Esophagus squamous epithelium (tissue), 5 donors: ENCODE results near the gene EIF4G1. TPM values are rescaled to one million over a fixed set of nuclear protein-coding genes. Genes with fewer than 3 reads are reported as not detected.

Experiments used
- DNase-seq: peaks from one replicate; lab custom pipeline; 2025; lab: John Stamatoyannopoulos, UW
- H3K27ac ChIP-seq, 4 donors: fragments of 200-600 bp; sonication (generic); one replicate each; pipeline ENCODE4 v1.5.1; 2016 to 2019; ENCODE audit warnings: mild to moderate bottlenecking in 1 of 4
- H3K27me3 ChIP-seq, 4 donors: fragments of 200-600 bp; sonication (generic); 1 replicate in 3 of 4; 2 replicates in 1 of 4; pipeline versions ENCODE4 v1.5.1 to v1.6.0; 2017 to 2021; ENCODE audit warnings: antibody characterized with exemption in 1 of 4
- H3K36me3 ChIP-seq, 3 donors: fragments of 200-600 bp; sonication (generic); one replicate each; pipeline ENCODE4 v1.5.1; 2016 to 2019
- H3K4me1 ChIP-seq, 3 donors: fragments of 200-600 bp; sonication (generic); one replicate each; pipeline ENCODE4 v1.5.1; 2017 to 2019
- H3K4me3 ChIP-seq, 4 donors: fragments of 200-600 bp; sonication (generic); 1 replicate in 3 of 4; 2 replicates in 1 of 4; pipeline ENCODE4 v1.5.1; 2016 to 2019; ENCODE audit warnings: mild to moderate bottlenecking in 2 of 4, moderate library complexity in 1 of 4
- H3K9me3 ChIP-seq, 3 donors: fragments of 200-600 bp; sonication (generic); one replicate each; pipeline ENCODE4 v1.5.1; 2016 to 2019
- POLR2A ChIP-seq, 4 donors: fragments of 450-650 bp; IDR thresholded peaks; one replicate each; pipeline ENCODE4 v1.6.1; 2017; ENCODE audit warnings: antibody characterized with exemption in 4 of 4, mild to moderate bottlenecking in 4 of 4, moderate library complexity in 3 of 4
- WGBS, 2 donors: methylation state at CpG; one replicate each; pipeline ENCODE4 v1.1.5; 2018; 5-methylcytosine and 5-hydroxymethylcytosine counted together
- intact Hi-C: fragments of 100-400 bp; cut with DNase I; formaldehyde crosslinking; loops from one replicate; pipeline ENCODE4 v1.15.0; 2022
- total RNA-seq, 4 donors: library from RNA; depleted of rRNA; stranded (reverse); fragments of >200 nt; gene quantifications; one replicate each; pipeline ENCODE4 v1.1.0, GENCODE V29; 2016
- TF ChIP-seq, protein P1 (sequence below), 6 experiments: fragments of 450-650 bp in 4 of 6; fragments of 200-600 bp in 2 of 6; sonication (generic) in 2 of 6; IDR thresholded peaks; one replicate each; pipeline ENCODE4 v1.5.1; 2016 to 2019; ENCODE audit warnings: antibody characterized with exemption in 6 of 6, mild to moderate bottlenecking in 4 of 6, moderate library complexity in 4 of 6
- donor health status: DM: yes; HTN: yes; CAD: no.

The EIF4G1 gene
- total RNA-seq, 4 donors from 2014 or later = 272 to 462 (median 352) TPM

DNA sequence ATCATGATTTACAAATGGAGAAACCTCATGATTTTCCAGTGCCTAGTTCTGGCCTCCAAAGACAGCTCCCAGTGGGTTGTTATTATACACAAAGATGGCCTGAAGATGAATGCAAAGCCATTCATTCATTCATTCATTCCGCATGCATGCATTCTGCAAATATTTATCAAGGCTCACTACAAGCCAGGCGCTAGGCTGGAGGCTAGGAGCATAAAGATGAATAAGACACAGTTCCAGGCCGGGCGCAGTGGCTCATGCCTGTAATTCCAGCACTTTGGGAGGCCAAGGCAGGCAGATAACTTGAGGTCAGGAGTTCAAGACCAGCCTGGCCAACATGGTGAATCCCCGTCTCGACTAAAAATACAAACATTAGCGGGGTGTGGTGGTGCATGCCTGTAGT is 17.8 kb upstream of the EIF4G1 start:
- intact Hi-C loops = no loop called here
- Histone ChIP-seq H3K36me3 (peaks cover 3 to 16% (median 7%) of the 10 kb centered on the region in 3 donors), H3K4me1 (peaks cover 9 to 23% (median 13%) of the 10 kb centered on the region in 3 donors), H3K27ac (no peak overlapping the region), H3K4me3 (no peak overlapping the region), H3K27me3 (no peaks in the 10 kb centered on the region), H3K9me3 (no peaks in the 10 kb centered on the region)
- TF ChIP-seq, protein P1, sequence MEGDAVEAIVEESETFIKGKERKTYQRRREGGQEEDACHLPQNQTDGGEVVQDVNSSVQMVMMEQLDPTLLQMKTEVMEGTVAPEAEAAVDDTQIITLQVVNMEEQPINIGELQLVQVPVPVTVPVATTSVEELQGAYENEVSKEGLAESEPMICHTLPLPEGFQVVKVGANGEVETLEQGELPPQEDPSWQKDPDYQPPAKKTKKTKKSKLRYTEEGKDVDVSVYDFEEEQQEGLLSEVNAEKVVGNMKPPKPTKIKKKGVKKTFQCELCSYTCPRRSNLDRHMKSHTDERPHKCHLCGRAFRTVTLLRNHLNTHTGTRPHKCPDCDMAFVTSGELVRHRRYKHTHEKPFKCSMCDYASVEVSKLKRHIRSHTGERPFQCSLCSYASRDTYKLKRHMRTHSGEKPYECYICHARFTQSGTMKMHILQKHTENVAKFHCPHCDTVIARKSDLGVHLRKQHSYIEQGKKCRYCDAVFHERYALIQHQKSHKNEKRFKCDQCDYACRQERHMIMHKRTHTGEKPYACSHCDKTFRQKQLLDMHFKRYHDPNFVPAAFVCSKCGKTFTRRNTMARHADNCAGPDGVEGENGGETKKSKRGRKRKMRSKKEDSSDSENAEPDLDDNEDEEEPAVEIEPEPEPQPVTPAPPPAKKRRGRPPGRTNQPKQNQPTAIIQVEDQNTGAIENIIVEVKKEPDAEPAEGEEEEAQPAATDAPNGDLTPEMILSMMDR (IDR thresholded peaks at IDR 0.05) = no peak
- no peak for TF ChIP-seq POLR2A (IDR thresholded peaks at IDR 0.05)
- no peak for DNase-seq
- WGBS, 2 donors = 70 to 80% methylated on average over 7 of the region's 7 CpGs

GRCh38 chr3:184298759-184299487 is 15.5 kb upstream of the EIF4G1 start, which contains the start of gene PSMD2:
PSMD2 (plus strand) TSS chr3:184299241; CDS start chr3:184299267, 26 bp downstream.
- H3K27me3 ChIP-seq = no peaks in the 10 kb centered on the region
- peaks cover 9 to 23% (median 13%) of the 10 kb centered on the region in 3 donors for H3K4me1 ChIP-seq
- DNase-seq = peak; percentile 84
- H3K36me3 ChIP-seq = peaks cover 24 to 39% (median 28%) of the 10 kb centered on the region in 3 donors
- H3K4me3 ChIP-seq = peak within 1 kb of the TSS; percentile 79 to 99 (median 91)
- peak within 1 kb of the TSS; percentile 86 to 92 (median 88) for H3K27ac ChIP-seq
- H3K9me3 ChIP-seq = no peaks in the 10 kb centered on the region
- TF ChIP-seq POLR2A (IDR thresholded peaks at IDR 0.05) = peak in 3 of 4 donors; percentile 68 to 85 (median 81)
- TF ChIP-seq, protein P1 (IDR thresholded peaks at IDR 0.05) = peak in 1 of 6 experiments; percentile 6
- WGBS, 2 donors = 0% methylated on average over 17 to 21 of the region's 78 CpGs
- intact Hi-C loops = no loop called here

DNA sequence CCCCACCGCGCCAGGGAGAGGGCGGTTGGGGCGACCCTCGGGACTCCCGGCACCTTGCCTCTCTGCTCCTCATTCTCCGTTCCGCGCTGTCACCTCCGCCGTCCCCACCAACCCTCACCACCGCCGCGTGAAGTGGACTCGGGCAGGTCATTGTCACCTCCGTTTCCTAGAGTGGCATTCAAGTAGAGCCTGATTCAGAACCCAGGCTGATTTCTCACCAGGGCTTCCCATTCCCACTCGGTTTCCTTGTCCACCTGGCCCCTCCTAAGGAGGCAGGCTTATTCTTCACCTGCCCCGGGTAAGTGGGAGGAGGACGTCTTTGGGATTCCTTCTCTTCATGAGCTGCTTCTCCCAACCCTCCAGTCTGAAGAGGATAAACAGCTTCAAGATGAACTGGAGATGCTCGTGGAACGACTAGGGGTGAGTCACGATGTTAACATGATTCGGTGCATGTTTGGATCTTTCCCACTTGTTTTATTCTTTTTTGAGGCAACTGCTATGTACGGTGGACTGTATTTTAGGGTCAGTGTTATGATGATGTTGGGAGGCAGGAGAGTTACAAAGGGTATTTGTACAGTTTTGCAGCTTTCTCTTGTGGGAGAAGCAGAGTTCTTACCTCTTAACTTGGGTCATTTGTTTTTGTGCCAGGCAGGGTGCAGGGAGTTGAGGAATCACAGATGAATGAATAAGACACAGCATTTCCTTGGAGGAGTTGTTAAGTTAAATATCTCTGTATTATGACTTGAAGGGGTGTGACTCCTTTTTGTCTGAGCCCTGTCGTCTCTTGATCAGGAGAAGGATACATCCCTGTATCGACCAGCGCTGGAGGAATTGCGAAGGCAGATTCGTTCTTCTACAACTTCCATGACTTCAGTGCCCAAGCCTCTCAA is 14.7 kb upstream of the EIF4G1 start:
- 14 to 21% methylated on average over 22 to 29 of the region's 29 CpGs for WGBS, 2 donors
- Histone ChIP-seq H3K36me3 (peaks cover 24 to 47% (median 37%) of the 10 kb centered on the region in 3 donors), H3K27ac (peak overlapping the region; percentile 86 to 92 (median 88)), H3K4me1 (peaks cover 9 to 23% (median 13%) of the 10 kb centered on the region in 3 donors), H3K4me3 (peak overlapping the region; percentile 79 to 99 (median 91)), H3K9me3 (no peaks in the 10 kb centered on the region), H3K27me3 (no peaks in the 10 kb centered on the region)
- intact Hi-C loops = loop anchor here (10.0 kb wide), 1 partner anchor 55 kb away; no protein-coding TSS in a partner anchor
- TF ChIP-seq, protein P1 (IDR thresholded peaks at IDR 0.05) = no peak
- peak in 1 of 4 donors; percentile 7 for TF ChIP-seq POLR2A (IDR thresholded peaks at IDR 0.05)
- DNase-seq = no peak

GRCh38 chr3:184300378-184300720 is 14.1 kb upstream of the EIF4G1 start:
- TF ChIP-seq, protein P1 (IDR thresholded peaks at IDR 0.05) = no peak
- TF ChIP-seq POLR2A (IDR thresholded peaks at IDR 0.05) = no peak
- intact Hi-C loops = loop anchor here (10.0 kb wide), 1 partner anchor 54 kb away; no protein-coding TSS in a partner anchor
- Histone ChIP-seq H3K4me1 (peaks cover 9 to 23% (median 13%) of the 10 kb centered on the region in 3 donors), H3K27ac (peak overlapping the region in 3 of 4 donors; percentile 87 to 92 (median 90)), H3K27me3 (no peaks in the 10 kb centered on the region), H3K4me3 (peak overlapping the region in 2 of 4 donors; percentile 86 to 96), H3K36me3 (peaks cover 24 to 53% (median 37%) of the 10 kb centered on the region in 3 donors), H3K9me3 (no peaks in the 10 kb centered on the region)
- 48 to 64% methylated on average over 3 of the region's 3 CpGs for WGBS, 2 donors
- no peak for DNase-seq
